IMR-90 (cell line): Measurements from ENCODE around the gene FAAP20.

ENCODE experiments used
- RAD21 ChIP-seq: IDR thresholded peaks from 2 replicates; pipeline ENCODE4 v1.6.1; 2012; ENCODE audit warnings: low read length, improper control_type of control experiment
- RCOR1 ChIP-seq: IDR thresholded peaks from 2 replicates; pipeline ENCODE4 v1.6.1; 2012; ENCODE audit warnings: mild to moderate bottlenecking, low read length, improper control_type of control experiment; ENCODE audit not compliant: insufficient replicate concordance
- RFX5 ChIP-seq: IDR thresholded peaks from 2 replicates; pipeline ENCODE4 v1.8.0; 2012; ENCODE audit warnings: low read depth, mild to moderate bottlenecking, low read length, moderate library complexity
- SMC3 ChIP-seq: fragments of 150-350 bp; IDR thresholded peaks from 2 replicates; pipeline ENCODE4 v1.6.1; 2016; ENCODE audit warnings: low read depth, mild to moderate bottlenecking, antibody characterized with exemption, low read length, moderate library complexity
- TF ChIP-seq, protein P1 (sequence below): conservative IDR thresholded peaks from 2 replicates; pipeline ENCODE4 v1.5.1; 2012; ENCODE audit warnings: mild to moderate bottlenecking, low read depth, low read length, improper control_type of control experiment

DNA sequence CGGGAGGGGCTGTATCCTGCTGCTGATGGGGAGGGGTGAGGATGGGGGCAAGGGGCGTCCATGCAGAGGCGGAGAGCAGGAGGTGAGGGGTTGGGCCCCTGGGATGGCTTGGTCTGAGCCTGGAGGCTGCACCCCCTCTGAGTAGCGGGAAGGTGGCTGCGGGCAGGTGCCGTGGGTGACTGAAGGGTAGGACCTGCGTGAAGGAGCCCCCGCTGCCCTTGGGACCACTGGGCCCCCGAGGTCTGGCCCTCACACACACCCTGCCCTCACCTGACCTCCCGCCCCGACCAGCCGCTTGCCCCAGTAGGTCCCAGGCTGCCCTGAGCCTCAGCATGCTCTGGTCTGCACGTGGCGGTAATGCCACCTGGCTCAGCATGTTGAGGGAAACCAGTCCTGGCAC lies 20.8 kb upstream of the FAAP20 start:
- TF ChIP-seq, protein P1, sequence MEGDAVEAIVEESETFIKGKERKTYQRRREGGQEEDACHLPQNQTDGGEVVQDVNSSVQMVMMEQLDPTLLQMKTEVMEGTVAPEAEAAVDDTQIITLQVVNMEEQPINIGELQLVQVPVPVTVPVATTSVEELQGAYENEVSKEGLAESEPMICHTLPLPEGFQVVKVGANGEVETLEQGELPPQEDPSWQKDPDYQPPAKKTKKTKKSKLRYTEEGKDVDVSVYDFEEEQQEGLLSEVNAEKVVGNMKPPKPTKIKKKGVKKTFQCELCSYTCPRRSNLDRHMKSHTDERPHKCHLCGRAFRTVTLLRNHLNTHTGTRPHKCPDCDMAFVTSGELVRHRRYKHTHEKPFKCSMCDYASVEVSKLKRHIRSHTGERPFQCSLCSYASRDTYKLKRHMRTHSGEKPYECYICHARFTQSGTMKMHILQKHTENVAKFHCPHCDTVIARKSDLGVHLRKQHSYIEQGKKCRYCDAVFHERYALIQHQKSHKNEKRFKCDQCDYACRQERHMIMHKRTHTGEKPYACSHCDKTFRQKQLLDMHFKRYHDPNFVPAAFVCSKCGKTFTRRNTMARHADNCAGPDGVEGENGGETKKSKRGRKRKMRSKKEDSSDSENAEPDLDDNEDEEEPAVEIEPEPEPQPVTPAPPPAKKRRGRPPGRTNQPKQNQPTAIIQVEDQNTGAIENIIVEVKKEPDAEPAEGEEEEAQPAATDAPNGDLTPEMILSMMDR = no peak
- TF ChIP-seq RFX5 (no peak), SMC3 (no peak), RCOR1 (no peak), RAD21 (no peak)
